CD4-positive, alpha-beta T cell treated with Interleukin-4 for 1 hour (primary cell): Measurements from ENCODE around the gene SLC25A26.

Experiments
- DNase-seq, 2 donors: peaks; one replicate each; pipeline ENCODE4 v3.0.0-alpha.2; 2020 to 2022

Gene SLC25A26

DNA sequence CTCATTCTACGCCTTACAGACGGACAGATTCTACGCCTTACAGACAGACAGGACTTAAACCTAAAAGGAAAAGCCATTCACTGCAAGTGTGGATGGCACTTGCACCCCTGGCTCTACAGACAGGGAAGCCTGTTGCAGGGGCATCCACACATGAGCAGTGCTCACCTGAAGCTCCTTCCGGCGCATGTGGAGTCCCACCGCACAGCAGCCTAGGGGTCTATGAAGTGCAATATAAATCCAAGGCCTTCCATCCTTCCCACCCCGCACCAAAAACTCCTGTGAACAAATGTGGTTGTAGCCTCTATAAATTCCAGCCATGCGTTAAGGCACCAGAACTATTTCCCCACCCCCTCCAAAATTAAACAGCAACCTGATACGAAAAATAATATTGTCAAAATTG lies 158.8 kb downstream of the SLC25A26 start:
- no peak for DNase-seq

DNA sequence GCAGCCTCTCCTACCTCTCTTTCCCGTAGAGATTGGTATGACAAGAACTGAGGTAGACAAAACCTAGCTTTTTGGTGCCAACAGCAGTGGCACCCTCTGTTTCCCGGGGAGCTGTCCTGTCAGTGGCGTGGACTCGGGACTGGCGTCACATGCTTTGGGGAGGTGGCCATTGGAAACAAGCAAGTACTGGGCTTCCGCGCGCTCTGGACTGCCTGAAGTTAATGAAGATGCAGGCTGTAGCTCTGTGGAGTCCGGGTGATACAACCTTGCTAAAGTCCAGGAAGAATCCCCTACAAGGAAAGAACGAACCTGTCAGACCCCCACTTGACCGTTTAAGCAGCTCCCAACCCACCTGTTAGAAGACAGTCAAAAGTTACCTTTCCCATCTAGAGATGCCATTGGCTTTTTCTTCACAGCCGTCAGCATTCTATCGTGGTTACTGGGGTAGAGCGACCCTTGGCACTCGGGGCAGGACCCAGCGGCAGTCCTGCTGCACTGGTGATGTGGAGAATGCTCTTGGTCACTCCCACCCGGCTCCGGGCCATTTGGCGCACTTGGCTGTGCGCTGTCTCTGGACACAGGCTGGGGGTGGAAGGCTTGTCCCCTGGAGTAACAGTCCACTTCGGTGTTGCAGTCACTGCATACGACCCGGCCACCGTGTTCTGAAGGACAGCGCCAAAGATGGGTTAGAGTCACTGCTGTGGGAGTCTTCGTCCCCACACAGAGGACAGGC lies 159.6 kb downstream of the SLC25A26 start:
- DNase-seq = no peak

DNA sequence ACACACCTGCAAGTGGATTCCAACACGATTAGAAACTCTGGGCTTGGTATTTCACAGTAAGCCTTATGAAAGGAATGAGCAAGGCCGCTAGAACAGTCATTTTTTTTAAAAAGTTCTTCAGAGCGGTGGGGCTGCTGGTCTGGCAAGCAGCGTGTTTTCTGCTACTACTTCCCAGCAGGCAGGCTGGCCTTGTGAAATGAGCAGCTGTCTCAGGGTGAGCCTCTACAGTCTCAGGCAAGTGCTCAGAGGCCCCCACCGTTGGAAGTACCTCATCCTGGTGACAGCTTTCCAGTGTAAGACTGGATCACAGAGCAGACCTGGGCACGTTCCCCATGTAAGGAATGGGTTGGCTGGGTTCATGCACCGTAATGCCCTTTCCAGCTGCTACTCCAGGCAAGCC lies 160.8 kb downstream of the SLC25A26 start:
- no peak for DNase-seq

DNA sequence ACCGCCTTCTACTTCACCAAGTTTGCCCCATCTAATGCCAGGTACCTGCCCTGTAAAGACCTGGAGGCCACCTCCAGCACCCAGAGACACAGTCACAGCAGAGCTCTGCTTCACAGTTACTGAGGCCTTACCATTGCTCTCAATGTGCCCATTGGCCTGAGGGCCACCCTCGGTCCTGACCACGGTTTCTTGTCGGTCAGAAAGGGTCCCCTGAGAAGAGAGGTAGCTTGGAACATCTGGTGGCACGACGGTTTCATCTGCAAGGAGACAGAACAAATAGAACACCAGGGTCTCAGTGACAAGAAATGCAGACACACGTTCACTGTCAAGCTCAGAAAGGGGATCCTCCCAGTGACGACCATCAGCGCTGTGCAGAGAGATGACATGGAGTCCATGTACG lies 161.3 kb downstream of the SLC25A26 start:
- no peak for DNase-seq

DNA sequence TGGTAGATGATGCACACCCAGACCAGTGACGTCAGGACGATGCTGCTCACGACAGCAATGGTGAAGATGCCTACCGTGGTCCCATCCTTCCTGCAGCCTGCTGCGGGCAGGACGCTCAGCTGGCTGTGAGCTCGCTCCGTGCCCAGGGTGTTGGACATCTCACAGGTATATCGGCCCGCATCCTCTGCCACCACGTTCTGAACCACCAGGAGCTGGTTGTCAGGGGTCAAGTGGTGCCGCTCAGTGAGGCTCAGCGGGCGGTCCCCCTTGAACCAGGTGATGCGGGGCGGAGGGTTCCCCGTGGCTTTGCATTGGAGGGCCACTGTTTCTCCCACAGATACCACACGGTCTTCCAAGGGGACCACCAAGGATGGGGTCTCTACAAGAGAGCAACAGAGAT lies 162.2 kb downstream of the SLC25A26 start:
- no peak for DNase-seq

DNA sequence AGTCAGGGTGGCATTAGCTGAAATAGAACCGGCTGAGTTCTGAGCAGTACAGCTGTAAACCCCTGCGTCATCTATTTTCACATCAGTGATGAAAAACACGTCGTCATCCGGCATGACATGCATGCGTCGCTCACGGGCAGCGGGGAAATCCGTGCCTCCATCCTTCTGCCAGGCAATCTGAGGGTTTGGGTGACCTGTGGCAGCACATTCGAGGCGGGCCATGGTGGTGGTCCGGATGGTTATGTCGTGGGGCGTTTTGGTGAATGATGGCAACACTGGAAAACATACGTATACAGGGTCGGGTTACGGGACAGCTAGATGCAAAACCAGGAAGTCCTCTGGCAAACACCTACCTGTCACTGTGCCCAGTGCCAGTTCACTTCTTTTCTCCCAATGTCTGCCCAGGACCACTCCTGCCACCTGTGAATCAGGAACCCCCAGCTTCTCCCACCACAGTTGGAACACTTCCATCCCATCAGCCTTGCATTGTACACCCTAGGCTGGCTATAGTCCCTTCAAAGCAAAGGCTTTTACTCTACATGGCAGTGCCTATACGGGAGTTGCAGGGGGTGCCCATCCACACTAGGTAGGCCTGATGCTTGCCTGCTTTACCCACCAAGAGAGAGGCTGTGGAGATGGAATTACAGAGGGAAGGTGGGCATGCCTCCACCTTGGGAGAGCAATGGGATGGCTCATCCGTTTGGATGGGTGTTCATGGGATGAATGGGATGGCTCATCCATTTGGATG lies 163.4 kb downstream of the SLC25A26 start:
- no peak for DNase-seq

DNA sequence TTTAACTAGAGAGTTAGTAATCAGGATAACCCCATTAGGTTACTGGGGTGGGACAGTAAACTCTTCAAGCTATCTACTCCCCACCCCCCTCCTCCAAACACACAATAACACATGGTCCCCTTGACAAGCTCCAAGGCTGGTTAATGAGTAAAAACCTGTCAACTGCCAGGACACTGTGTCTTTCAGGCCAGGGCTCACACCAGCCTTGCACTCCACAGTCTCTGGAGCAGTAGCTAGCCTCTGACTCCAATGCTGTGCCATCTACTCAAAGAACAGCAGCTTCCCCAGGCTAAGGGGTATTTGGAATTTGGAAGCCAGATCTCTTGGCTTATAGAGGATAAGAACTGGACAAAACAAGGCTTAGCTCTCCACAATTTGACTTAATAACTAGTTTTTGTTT lies 164.3 kb downstream of the SLC25A26 start:
- no peak for DNase-seq

DNA sequence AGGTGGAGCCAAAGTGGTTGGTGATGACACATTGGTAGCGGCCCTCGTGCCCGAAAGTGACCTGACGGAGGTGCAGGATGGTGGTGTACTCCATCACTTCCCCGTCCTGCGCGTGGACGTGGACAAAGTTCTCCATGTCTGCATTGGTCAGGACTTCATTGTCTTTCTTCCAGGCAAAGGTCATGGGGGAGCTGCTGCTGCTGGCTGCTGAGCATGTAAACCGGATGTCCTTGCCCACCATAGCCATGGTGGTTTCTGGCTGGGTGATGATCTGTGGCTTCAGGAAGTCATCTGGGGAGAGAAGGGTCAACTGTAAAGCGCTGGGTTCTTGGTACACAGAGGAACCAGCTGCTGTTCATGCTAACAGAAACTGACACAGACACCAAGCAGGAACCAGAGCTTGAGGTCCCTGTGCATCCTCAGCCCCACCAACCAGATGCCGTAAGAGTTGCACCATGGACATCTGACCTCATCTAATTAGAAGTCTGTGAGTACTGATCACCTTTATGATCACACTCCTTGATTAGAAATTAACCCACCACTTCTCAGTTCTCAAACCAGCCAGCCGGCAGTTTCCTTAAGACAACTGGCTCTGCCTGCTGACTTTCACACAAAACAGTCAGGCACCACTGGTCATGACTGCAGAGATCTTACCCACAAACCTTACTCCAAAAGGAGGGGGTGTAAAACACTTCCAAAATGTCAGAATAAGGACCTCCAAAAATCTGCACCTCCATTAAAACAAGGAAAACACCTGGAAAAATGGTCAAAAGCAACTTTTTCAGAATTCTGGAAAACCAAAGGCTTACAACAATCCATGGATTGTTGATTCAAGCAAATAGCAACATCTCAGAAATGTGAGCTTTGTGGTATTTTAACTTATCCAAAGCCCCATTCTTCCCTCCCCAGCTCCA lies 165.5 kb downstream of the SLC25A26 start:
- no peak for DNase-seq

DNA sequence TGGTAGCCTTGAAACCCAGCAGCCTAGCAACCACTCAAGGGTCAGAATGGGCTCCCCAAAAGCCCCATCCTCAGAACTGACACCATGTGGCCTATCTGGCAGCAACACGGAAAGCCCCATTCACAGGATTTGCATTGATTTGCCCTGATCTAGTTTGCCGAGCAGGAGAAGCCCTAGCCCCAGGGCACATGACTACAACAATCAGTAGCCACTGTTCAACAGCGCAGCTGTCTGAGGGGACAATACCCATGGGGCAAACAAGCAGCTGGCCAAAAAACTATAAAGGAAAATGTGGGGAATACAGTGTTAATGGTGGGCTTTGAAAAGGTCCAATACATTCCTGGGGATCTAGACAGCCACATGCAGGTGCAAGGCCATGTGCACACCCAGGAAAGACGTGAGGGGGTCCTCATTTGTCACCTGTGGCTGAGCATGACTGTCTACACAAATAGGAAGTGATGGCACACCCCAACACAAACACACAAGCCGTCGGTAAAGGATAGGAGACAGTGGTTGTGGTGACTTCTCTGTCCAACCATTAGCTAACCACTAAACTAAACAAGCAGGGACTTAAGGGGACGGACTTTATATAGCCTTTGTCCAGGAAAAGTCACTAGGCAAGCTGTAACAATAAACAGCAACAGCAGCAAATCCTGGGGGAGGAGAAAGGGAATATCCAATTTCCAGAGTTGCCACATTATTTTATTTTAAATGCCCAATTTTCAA lies 166.3 kb downstream of the SLC25A26 start:
- no peak for DNase-seq

DNA sequence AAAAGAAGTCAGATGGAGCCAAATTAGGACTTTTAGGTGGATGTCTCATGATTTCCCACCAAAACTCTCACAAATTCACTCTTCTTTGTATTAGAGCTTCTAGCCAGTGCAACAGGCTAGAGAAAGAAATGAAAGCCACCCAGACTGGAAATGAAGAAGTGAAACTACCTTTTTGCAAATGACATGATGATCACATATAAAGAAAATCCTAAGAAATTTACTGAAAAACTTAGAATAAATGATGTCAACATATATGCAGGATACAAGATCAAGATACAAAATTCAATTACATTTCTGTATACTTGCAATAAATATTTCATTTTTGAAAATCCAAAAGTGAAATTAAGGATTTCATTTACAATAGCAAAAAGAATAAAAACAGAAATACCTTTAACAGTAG lies 169.2 kb downstream of the SLC25A26 start:
- DNase-seq = no peak

DNA sequence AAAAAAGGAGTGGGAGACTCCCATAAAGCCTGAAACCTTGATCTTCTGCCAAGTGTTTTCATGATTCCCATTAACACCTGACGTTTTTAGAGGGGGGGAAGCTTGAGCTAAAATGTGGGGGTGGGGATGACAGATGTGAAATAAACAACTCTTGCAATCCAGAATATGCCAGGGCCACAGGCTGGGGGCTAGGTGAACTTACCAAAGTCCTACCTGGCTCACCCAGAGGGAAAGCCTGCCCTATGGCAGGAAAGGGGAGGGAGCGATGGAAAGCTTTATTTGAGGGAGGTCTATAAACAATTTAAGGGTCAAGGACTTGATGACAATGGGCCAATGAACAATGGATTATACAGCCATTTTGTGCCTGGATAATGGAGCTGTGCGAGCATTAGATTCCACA lies 171.7 kb downstream of the SLC25A26 start:
- DNase-seq = no peak

DNA sequence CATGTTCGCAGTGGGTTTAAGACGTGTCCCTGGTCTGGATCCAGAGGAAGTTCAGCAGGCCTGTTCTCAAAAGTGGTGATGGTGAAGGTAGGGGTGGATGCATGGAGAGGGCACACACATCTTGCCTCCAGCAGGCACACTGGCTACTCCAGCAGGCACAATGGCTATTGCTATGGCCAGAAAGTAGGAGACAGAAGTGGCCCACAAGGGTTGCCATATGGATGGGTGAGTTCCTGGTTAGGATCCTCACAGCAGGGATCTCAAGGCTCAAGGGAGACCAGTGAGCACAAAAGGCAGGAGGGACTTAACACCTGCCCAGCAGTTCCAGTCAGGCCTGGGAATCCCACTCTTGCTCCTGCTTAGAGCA lies 172.1 kb downstream of the SLC25A26 start:
- no peak for DNase-seq

DNA sequence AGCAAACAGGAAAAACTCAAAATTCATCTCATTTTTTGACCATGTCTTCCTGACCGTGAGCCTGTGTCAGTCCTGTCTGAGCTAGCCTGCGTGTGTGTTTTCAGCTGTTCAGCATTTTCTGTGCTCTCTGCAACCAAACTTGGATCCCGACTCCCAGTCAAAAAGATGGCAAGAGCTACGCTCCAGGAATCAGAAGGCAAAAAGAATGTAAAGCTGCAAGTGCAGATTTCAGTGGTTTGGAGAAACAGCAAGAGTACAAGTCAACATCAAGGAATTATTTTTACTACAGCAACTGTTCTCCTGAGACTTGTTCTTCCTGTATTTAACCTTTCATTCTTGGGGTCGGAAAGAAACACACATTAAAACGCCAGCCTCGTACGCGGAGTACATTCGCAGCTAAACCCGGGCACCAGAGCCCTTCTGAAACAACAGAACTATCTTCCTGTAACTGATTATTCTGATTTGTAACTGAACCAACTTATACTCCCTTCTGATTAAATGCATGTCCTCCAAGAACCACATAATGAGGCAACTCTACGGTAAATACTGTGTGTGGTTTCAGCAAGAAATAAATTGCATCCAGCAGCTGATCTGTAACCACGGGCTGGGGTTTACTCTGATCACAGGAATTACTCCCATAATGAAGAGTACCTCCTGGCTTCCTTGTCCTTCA lies 172.7 kb downstream of the SLC25A26 start:
- no peak for DNase-seq

DNA sequence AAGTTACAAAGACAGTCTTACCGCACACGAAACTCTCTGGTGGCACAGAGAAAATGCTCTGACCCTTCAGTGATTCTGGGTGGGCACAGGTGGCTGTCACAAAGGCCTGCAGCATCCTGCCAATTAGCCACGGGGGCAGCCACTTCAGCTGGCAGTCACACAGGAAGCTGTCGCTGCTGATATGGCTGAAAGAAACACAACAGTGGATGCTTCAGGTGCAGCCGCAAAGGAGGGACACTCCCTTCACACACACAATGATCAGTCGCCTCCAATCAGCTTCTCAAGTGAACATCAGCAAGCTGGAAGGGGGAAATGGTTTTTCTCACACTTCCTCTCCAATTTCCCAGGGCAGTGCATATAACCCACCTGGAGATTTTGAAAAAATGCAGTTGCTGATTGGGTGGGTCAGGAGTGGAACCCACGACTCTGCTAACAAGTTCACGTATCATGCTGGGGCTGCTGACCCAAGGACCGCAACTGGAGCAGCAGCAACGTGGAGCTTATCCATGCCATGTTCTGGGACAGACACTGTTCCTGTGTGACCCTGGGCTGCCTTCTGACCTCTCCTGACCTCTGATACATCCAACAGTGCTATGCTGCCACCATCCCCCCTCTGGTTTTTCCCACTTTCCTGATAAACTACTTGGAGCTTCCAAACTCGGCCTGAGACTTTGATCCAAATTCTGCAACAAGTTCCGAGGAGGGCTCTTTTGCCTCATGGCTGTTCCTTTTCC lies 173.4 kb downstream of the SLC25A26 start:
- peak; percentile 71 to 73 for DNase-seq

DNA sequence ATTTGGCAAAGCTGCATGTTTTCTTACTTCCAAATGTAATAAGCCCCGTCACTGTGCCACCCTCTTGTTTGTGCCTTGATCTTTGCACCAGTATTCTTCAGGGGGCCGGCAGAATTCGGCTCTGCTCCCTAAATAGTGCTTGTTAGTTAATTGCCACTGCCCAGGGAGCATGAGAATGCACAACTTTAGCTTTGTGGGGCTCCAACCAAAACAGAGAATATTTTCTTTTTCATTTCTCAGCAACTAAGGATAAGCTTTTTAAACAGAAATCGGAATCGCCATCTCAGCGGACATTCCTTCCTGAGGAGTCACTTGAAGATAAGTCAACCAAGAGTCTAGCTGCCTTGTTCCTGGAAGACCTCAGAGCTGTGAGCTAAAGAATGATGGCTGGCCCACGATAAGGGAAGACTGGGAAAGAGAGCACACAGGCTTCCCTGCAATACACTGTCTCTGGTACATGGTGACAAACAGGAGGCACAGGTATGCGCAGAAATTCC lies 174.0 kb downstream of the SLC25A26 start:
- DNase-seq = no peak

DNA sequence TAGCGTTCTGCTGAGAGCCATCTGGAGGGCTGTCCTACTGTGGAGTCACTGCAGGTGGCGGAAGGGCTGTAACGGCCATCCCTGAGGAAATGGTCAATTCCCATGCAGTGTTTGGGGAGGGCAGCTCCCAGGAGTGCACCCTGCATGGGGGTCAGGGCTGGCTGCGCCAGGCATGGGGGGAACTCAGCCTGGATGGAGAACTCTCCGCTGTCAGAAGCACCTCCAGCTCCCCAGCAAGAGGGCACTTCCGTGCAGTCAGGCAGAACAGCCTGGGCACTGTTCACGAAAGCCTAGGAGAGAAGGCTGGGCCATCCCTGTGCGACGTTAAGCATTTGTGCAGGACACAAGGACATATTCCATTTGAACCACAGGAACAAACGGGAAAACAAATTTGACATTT lies 174.8 kb downstream of the SLC25A26 start:
- no peak for DNase-seq

DNA sequence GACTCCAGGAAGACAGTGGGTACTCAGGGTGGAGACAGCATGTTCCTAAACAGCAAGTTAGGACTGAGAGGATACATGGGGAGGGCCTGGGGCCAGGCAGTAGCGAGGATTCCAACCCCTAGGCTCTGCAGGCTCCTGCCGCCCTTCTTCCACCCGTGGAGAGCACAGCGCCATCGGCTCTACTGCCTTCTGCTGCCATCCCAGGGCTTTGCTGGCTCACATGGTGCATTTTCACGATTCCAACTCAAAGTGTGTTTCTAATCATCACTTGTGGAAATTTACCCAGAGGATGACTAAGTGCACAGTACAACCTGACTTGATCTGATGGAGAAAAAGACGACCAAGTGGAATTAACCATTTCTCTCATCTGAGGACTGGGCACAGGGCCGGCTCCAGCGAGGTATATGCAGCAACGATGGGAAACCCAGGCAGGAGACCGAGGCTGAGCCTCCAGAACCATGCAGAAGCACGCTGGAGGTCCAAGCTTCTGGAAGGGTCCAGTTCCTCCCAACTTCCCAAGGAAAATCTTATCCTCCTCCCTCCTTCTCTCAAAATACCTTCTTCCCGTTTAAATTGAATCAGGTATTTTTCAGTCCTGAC lies 175.5 kb downstream of the SLC25A26 start:
- no peak for DNase-seq

DNA sequence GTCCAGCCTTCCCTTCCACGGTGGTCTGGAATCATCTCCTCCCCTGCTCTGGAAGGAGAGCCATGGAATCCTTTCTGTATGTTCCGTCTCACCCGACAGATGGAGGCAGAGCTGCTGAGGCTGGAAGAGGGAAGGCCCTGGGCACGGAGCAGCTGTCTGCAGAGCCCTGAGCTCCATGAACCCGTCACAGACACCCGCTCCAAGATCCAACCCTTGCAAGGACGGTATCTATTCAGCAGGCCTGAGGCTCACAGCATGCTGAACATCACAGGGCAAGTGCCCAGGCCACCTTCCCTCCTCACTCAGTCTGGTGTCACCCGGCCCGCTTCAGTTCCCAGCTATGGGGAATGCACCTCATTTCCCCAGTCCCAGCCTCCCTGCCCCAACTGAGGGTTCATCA lies 176.1 kb downstream of the SLC25A26 start:
- DNase-seq = no peak

DNA sequence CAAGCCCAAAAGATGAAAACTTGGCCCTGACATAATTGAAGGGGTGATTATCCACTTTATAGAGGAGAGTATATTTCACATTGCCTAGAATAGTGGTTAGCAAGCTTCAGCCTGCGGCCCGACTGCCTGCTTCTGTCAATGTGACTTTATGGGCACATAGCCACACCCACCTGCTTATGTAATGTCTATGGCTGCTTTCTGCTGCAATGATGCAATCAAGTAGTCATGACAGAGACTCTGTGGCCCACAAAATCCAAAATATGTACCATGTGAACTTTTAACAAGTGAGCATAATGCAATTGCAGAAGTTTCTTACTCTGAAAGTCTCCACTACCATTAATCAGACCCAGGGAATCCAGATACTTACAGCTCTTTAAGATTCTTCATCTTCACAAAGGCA lies 176.9 kb downstream of the SLC25A26 start:
- DNase-seq = no peak

DNA sequence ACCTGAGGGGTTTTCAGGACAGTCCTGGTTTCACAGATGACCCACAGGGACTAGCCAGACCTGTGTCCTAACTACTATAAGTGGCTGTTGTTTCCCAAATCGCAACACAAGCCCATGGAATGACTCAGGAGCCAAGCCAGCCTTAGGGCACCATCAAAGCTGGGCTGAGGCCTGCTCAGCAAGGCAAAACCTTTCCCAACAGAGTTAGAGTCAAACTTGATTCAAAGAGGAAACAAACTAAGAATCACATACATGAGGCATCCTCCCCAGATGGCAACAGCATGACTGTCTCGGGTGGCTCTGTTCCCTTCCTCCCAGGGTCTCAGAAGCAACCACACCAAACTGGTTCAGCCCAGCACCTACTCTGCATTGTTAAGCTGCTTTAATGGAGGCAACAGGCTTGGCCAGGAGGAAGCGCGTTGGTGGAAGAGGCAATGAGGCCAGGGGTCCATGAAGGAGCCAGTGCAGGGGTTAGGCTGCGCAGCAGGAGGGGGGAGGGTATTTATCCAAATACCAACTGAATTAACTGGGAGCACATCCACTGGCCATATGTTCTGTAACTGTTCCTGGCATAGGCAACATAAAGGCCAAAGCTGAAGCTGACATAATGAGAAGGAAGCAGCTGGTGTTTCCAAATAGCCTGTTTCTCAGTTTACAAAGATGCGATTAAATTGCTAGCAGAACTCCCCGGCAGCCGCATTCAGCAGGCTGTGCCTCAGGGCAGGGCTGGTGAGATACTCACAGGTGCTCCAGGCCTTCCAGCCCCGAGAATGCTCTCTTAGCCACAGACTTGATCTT lies 177.6 kb downstream of the SLC25A26 start:
- DNase-seq = no peak
